Measurements from ENCODE around the gene RHOF.

DNA sequence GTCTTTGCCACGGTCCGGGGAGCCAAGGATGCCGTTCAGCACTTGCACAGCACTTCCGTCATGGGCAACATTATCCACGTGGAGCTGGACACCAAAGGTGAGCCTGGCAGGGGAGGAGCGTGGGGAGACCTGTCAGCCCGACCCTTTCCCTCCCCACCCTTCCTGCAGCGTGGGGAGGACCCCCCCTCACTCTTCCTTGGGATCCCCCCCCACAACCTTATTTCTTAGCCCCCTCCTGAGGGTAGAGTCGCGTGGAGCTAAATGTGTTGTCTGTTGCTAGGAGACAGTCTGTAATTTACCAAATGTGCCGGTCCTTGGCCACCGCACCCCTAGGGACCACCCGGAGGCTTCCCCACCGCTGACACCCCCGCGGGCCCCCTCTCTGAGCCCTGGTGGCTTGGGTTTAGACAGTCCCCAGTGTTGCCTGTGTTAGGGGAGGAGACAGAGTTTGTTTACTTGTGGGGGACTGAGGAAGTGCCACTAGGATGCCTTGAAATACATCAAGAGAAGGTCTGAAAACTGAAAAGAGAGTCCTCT is 12.6 kb upstream of the RHOF start:
- TF ChIP-seq CTCF (IDR thresholded peaks at IDR 0.05) (no peak), POLR2A (IDR thresholded peaks at IDR 0.05) (no peak)

All from breast epithelium (tissue), 3 donors.